ENCODE measurements around the gene PACRG. TPM values are rescaled to one million over a fixed set of nuclear protein-coding genes. Genes with fewer than 3 reads are reported as not detected.

Gene PACRG
- total and polyA plus RNA-seq, 8 donors, result 1.8 to 28.6 (median 3.2) TPM; not detected in 2

GRCh38 chr6:163328411-163328810 lies 600.6 kb downstream of the PACRG start:
- H3K4me1 ChIP-seq, result no peaks in the 10 kb centered on the region
- WGBS, 5 donors, result 88 to 96% (median 95%) methylated on average over 9 to 11 of the region's 11 CpGs
- no peak for DNase-seq
- no peak overlapping the region for H3K4me3 ChIP-seq
- intact Hi-C loops (cut with DNase I; ENCODE audit: low total_unique reads), result no loop called here
- no peaks in the 10 kb centered on the region for H3K9me3 ChIP-seq
- H3K36me3 ChIP-seq, result no peaks in the 10 kb centered on the region
- TF ChIP-seq EP300 (IDR thresholded peaks at IDR 0.05) (no peak), CTCF (IDR thresholded peaks at IDR 0.05) (no peak)
- H3K27ac ChIP-seq, result no peak overlapping the region
- peaks cover 0 to 6% (median 0%) of the 10 kb centered on the region in 3 donors for H3K27me3 ChIP-seq

- Histone ChIP-seq H3K9me3 (no peaks in the 10 kb centered on the region), H3K4me1 (peaks cover 0 to under 1% (median 0%) of the 10 kb centered on the region in 4 donors), H3K36me3 (no peaks in the 10 kb centered on the region), H3K27ac (no peak overlapping the region), H3K4me3 (no peak overlapping the region), H3K27me3 (peaks cover 0 to 6% (median 0%) of the 10 kb centered on the region in 3 donors)
- intact Hi-C loops (cut with DNase I; ENCODE audit: low total_unique reads), result no loop called here
- TF ChIP-seq POLR2AphosphoS5 (IDR thresholded peaks at IDR 0.05), result no peak
- no peak for TF ChIP-seq CTCF (IDR thresholded peaks at IDR 0.05)
- no peak for TF ChIP-seq EP300 (IDR thresholded peaks at IDR 0.05)
- no peak for TF ChIP-seq POLR2A (IDR thresholded peaks at IDR 0.05)
- 67 to 79% (median 72%) methylated on average over 7 to 9 of the region's 9 CpGs for WGBS, 5 donors
- DNase-seq, result no peak
Measured at GRCh38 chr6:163329991-163330390, 602.2 kb downstream of the PACRG start.

GRCh38 chr6:163331245-163331644 lies 603.5 kb downstream of the PACRG start:
- Histone ChIP-seq H3K4me1 (peaks cover 0 to 6% (median 0%) of the 10 kb centered on the region in 4 donors), H3K27ac (no peak overlapping the region), H3K27me3 (peaks cover 0 to 6% (median 0%) of the 10 kb centered on the region in 3 donors), H3K9me3 (no peaks in the 10 kb centered on the region), H3K36me3 (no peaks in the 10 kb centered on the region), H3K4me3 (no peak overlapping the region)
- no peak for TF ChIP-seq EP300 (IDR thresholded peaks at IDR 0.05)
- no peak for DNase-seq
- 68 to 93% (median 87%) methylated on average over 8 to 9 of the region's 9 CpGs for WGBS, 5 donors
- intact Hi-C loops (cut with DNase I; ENCODE audit: low total_unique reads), result no loop called here

GRCh38 chr6:163332575-163332974 lies 604.8 kb downstream of the PACRG start:
- Histone ChIP-seq H3K4me1 (peaks cover 0 to 6% (median 0%) of the 10 kb centered on the region in 4 donors), H3K27ac (no peak overlapping the region), H3K36me3 (no peaks in the 10 kb centered on the region), H3K27me3 (peaks cover 0 to 6% (median 0%) of the 10 kb centered on the region in 3 donors), H3K4me3 (no peak overlapping the region), H3K9me3 (no peaks in the 10 kb centered on the region)
- intact Hi-C loops (cut with DNase I; ENCODE audit: low total_unique reads), result no loop called here
- 70 to 93% (median 90%) methylated on average over 7 of the region's 7 CpGs for WGBS, 5 donors
- DNase-seq, result no peak
- TF ChIP-seq CTCF (IDR thresholded peaks at IDR 0.05), result no peak

GRCh38 chr6:163333038-163333437 lies 605.3 kb downstream of the PACRG start:
- no peak for TF ChIP-seq POLR2A (IDR thresholded peaks at IDR 0.05)
- no peak for TF ChIP-seq POLR2AphosphoS5 (IDR thresholded peaks at IDR 0.05)
- TF ChIP-seq EP300 (IDR thresholded peaks at IDR 0.05), result no peak
- no peak for TF ChIP-seq CTCF (IDR thresholded peaks at IDR 0.05)
- Histone ChIP-seq H3K27ac (no peak overlapping the region), H3K4me1 (peaks cover 0 to 6% (median 0%) of the 10 kb centered on the region in 4 donors), H3K36me3 (no peaks in the 10 kb centered on the region), H3K9me3 (no peaks in the 10 kb centered on the region), H3K27me3 (peaks cover 0 to 6% (median 0%) of the 10 kb centered on the region in 3 donors), H3K4me3 (no peak overlapping the region)
- intact Hi-C loops (cut with DNase I; ENCODE audit: low total_unique reads), result no loop called here
- DNase-seq, result no peak
- WGBS, 5 donors, result 68 to 84% (median 77%) methylated on average over 3 to 4 of the region's 4 CpGs

Measured in stomach (tissue), 9 donors.